GM19043 (cell line): ENCODE measurements around the gene MS4A18.
"Not testable (repeated sequence)": the region's sequence is repeated elsewhere in the genome, so short reads cannot be mapped to it uniquely, and the experiment has no call there.

Source experiments
- ATAC-seq: cut with Tn5 transposase; IDR thresholded peaks from one replicate; pipeline ENCODE4 v1.9.1; 2021; ENCODE audit warnings: low read depth; ENCODE audit not compliant: unreplicated experiment

The MS4A18 gene

DNA sequence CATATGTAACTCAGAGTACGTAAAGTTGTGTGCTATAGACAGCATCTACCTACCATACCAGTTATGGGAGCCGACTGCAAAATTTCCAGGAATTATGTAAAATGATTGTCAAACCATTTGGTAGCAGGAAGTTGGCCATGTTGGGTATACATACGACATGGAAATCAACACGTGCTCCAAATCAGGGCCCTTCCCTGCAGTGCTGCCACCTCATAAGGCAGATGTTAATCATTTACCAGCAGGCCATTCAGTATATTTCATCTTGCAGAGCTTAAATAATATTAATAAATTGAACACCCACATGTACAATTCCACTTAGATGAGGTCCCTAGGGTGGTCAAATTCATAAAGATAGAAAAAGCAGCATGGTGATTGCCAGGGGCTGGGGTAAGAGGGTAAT lies 9.8 kb downstream of the MS4A18 start:
- no peak for ATAC-seq

DNA sequence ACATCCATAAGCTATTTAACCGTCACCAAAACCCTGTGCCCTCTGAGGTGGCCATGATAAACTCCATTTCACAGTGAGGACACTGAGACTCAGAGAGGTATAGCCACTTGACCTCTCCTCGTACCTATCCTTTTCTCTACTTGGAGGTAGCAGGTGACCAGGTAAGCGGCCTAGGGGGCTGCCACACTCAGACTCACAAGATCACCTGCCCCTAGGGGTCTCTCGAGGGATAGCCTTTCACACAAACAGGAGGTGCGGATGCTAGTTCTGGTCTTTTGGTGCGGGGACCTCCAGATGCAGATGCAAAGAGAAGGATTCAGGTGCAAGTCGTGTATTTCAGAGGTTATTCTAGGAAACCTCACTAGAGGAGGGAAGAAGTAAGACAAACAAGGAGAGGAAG lies 14.6 kb downstream of the MS4A18 start:
- no peak for ATAC-seq

DNA sequence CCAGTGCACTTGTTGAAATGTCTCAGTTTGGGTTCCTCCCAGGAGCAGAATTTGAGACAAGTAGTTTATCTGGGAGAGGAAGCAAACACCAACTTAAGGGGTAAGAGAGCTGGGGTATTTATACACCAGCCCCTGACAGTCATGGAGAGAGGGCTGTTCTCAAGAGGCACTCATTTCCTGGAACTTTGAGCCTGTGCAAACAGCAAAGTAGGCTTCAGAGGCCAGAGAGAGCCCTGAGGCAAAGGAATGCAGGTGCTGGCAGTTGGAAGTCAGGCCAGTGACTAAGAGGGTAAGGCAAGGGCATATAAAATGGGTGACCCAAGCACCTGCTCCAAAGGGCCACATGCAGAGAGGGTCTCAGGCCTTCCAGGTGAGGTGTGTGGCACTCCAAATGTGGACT lies 16.1 kb downstream of the MS4A18 start:
- ATAC-seq, result no peak

DNA sequence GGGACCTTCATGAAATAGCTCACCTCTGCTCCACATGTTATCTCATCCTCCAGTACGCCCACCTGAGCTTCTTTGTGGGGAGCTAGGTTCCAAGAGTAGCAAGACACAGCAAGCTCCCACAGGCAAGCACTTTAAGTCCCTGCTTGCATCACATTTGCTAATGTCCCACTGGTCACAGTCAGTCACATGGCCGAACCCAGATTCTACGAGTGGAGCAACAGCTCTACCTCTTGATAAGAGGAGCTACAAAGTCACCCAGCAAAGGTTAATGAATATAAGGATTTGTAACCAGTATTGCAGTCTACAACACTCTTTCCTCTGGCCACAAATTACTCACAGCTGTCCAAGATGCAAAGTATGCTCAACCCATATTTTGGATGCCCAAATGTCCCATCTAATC lies 16.9 kb downstream of the MS4A18 start:
- ATAC-seq, result no peak

DNA sequence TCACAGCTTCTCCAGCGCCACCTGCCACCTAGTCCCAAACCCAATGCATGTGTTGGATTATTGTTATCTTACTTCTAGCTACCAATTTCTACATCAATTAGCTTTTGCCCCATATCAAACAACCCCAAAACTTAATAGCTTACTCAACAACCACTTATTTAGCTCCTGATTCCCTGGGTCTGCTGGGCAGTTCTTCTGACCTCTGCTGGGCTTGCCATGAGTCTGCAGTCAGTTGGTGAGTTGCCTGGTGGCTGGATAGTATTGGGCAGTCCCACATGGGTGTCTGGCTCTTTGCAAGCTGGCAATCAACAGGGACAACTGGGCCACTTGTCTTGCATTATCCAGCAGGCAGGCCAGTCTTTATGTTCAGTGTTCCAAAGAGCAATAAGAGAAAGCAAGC lies 18.5 kb downstream of the MS4A18 start:
- ATAC-seq, result no peak

DNA sequence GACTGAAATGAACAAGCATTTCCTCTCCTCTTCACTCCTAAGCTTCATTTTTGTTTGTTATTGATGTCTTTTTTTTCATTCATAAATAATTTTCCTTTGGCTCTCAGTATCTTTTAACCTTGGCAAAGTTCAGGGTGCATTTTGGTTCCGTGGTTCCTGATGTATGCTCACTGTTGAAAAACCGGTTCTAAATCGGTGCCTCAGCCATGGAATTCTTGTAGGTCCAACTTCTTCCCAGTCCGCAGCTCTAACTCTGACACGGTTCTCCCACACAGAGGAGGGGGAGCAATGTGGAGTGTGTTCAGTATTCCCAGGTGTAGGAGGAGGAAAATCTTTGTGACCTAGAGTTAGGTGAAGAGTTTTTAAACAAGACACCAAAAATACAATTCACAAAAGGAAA lies 19.6 kb downstream of the MS4A18 start:
- ATAC-seq, result no peak

DNA sequence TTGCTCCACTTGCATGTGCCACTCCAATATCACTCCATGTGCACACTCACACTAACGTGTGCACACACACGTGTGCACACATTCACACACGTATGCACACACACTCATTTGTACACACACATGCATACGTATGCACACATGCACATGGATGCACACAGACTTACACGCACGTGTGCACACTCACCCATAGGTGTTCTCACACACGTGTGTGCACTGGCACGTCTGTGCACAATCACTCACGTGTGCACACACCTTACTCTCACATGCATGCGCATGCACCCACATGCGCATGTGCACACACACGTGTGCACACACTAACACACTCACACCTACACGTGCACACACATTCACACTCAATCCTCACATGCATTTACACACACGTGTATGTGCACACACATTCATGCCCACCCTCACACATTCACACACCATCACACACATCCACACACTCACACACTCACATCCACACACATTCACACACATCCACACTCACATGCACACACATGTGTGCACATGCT lies 22.9 kb downstream of the MS4A18 start:
- no peak for ATAC-seq

DNA sequence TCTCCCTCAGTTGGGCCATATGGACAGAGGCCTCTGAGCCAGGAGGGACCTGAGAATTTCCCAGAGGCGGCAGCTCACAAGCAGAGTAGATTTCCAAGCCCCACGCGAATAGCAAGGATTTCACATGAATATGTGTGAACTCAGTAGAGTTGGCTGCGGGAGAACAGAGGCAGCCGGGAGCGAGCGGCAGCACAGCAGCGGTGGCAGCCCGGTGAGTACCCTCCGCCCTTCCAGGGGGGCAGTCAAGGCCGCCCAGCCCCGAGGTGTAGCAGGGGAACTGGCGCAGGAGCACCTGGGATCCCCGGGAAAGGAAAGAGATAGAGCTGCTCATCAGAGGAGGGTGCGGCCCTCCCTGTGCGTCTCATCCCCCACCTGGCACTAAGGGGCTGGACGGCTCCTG lies 23.7 kb downstream of the MS4A18 start:
- no peak for ATAC-seq

DNA sequence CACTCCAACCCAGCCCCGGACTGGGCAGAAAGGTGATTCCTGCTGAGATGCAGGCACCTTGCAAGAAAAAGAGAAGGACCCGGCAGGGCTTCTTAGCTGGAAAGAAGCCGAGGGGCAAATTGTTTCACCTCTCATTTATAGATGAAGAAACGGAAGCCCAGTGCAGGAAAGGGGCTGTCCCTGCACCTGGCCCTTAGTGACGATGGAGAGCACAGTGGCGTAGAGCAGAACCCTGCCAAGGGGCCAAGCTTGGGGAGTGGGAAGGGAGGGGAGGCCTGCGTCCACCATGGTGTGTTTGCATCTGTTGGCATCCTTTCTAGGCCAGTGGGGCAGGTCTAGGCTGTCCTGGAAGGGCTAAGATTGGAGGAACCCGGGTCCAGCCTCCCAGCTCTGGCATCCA lies 24.3 kb downstream of the MS4A18 start:
- no peak for ATAC-seq

DNA sequence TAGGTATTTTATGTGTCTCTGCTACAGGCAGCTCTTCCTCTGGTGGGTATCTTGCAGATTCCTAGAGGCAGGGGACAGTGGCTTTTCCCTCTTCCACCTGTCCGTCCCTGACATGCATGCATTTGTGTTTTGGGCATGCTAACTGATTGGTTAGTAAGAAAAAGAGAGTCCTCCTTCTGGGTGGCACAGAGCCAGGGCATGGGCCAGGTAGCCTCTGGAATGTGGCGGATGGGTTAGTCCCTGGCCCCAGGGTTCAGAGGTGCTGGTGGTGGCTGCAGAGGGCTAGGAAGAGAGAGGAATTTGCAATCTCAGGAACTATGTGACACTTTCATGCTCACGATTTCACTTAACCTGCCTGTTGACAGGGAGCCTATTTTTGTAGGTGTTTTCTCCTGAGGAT lies 26.4 kb downstream of the MS4A18 start:
- no peak for ATAC-seq

DNA sequence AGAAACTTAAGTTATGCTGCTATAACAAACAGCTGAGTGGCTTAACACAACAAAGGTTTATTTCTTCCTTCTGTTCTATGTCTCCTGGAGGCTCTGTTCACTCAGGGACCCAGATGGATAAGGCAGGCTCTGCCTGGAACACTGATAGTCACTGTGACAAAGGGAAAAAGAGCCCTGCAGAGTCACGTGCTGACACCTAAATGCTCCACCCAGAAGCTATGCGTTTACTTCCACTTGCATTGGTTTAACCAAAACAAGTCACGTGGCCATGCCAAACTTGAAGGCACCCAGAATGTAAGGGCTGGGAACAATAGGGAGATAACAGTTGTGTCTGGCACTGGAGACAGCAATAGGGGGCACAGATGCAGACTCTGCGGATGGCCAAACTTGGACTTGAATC lies 28.8 kb downstream of the MS4A18 start:
- ATAC-seq, result no peak

DNA sequence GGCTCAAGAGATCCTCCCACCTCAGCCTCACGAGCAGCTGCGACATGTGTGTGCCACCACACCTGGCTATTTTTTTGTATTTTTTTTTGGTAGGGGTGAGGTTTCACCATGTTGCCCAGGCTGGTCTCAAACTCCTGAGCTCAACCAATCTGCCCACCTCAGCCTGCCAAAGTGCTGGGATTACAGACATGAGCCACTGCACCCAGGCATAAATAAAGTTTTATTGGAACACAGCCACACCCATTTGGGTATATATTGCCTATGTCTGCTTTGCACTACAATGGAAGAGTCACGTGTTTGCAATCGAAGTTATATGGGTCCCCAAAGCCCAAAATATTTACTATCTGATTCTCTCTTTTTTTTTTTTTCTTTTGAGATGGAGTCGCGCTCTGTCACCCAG lies 30.4 kb downstream of the MS4A18 start:
- no peak for ATAC-seq

DNA sequence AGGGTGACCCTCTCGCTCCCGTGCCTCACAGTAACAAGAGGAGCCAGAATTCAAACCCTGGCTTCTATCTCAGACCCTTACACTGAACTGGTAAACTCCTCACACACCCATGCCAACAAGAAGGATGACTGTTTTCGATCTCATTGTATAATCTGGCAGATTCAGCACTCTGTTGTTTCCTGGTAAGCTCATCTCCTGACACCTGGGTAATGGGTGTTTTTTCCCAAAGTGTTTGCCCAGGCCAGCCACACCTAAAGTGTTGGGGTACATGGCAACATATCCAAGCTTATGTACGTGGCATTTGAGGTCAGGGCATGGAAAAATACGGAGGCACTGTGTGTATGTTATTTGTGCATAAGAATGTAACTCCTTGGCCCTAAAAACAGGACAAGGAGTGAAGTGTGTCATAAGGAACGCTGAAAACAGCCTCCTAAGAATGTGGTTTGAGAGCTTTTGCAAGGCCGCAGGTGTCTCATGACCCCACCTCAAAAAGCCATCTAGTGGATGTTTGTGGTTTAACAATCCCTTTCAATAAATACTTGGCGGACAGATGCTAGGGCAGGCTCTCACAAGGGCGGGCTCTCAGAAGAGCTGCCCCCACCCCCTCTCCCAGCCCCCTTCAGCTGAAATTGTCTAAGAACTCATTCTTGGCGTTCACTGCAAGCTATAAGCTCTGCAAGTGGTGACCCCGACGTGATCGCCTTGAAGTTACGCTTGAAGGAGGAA lies 31.9 kb downstream of the MS4A18 start, which contains the start of gene MS4A15:
Gene MS4A15, plus strand, starts transcription at position 561 of the 726 bp plus-strand sequence. CDS start 6,867 bp downstream, outside the sequence.
- no peak for ATAC-seq

DNA sequence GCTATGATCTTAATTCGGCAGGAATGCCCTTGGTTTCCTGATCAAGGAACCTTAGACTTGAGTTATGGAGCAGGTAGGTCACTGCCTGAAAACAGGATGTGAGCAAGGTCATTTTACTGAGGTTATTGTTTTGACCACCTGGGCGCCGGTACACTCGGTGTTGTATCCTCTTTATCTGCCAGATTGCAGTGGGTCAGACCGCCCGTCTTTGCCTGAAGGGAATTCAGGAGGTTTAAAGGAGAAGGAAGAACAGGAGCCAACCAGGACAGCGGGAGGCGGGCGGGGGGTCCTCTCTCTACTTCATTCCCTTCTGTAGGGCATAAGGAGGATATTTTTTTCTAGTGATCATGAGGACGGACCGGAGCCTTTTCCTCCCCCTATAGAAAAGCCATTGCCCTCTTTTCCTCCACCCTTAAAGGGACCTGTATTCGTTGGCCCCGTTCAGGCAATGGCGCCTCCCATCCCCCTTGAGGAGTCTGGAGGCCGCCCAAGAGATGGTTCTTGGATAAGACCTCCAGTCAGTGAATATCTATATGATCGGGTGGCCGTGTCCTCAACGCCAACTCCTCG lies 32.8 kb downstream of the MS4A18 start:
- no peak for ATAC-seq

DNA sequence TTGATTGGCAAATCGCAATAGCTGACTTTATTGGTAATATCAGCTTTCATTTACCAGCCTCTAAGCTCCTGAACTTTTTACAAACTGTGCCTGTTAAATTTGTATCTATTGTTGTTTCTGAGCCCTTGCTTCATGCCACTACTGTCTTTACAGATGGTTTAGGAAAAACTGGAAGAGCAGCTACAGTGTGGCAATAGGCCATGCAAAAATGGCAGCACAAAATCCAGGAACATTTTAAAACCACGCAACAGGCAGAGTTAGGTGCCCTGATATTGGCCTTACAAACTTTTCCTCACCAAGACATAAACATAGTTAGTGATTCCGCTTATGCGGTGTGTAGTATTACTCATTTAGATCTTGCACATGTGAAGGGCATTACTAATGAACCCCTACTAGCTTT lies 34.2 kb downstream of the MS4A18 start:
- ATAC-seq, result not testable (repeated sequence)

DNA sequence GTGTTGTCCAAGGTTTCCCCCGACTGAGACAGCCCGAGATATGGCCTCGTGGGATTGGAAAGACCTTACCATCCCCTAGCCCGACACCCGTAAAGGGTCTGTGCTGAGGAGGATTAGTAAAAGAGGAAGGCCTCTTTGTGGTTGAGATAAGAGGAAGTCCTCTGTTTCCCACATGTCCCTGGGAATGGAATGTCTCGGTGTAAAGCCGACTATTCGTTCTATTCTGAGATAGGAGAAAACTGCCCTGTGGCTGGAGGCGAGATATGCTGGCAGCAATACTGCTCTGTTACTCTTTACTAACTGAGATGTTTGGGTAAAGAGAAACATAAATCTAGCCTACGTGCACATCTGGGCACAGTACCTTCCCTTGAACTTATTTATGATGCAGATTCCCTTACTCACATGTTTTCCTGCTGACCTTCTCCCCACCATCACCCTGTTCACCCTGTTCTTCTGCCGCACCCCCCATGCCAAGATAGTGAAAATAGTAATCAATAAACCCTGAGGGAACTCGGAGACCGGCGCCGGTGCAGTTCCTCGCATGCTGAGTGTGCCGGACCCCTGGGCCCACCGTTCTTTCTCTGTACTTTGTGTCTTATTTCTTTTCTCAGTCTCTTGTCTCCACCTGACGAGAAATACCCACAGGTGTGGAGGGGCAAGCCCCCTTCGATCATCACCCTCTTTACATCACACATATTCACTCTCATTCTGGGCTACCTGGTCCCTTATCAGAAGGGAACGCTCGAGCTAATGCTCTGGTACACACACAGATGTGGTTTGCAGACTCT lies 35.1 kb downstream of the MS4A18 start:
- ATAC-seq, result not testable (repeated sequence)

DNA sequence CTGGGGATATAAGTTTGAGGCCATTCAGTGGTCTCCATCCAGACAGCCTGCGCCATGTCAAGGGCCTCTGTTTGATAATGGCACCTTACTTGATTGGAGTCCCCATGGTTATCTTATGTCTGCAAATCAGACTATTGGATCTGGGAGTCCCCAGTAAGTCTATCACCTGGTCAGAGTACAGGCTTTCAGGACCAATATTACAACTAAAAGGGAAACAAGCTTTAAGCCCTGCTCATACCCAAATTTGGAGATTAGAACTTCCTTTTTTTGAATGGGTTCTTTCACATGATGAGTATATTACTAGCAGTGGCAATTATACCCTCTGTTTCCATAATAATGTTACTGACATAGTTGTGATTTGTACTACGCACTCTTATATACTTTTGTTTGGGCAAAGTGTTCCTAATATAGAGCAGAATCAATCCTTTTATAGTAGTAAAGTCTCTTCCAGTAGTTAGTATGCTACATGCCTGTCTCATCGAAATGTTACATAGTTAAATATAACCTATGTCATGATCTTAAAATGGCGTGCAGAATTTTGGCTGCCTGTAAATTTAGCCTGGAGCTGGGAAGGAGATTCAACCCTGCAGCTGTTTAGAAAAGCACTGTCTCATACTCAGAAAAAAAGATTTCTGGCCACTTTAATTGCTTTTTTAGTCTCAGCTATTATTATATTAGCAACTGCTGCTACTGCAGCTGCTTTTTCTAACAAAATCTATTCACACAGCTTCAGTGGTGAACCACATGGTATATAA lies 37.1 kb downstream of the MS4A18 start:
- ATAC-seq, result no peak

DNA sequence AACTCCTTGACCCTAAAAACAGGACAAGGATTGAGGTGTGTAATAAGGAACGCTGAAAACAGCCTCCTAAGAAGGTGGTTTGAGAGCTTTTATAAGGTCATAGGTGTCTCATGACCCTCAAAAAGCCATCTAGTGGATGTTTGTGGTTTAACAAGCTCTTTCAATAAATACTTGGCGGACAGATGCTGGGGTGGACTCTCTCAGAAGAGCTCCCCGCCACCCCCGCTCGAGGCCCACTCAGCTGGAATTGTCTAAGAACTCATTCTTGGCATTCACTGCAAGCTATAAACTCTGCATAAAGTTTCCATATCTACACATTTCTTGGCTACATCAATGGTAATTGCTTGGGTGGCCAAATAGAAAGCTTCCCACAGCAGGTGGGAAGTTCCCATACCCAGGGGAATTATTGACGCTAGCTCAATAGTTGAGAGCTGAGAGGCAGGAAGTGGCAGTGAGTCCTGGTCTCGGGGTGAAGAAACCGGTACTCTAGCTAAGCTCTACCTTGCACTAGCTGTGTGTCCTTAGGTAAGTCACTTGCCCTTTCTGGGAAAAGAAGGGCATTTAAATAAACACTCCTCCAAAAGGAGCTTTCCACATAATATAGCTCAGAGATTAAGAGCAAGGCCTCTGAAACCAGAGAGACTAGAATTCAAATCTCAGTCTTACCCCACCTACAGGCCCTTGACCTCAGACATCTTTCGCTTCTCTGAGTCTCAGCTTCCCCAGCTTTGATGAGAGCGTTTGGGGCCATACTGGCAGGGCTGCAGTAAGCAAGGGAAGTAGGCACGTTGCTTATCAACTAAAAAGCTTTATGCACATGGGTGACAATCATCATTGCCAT lies 38.6 kb downstream of the MS4A18 start:
- peak; percentile 58 for ATAC-seq

DNA sequence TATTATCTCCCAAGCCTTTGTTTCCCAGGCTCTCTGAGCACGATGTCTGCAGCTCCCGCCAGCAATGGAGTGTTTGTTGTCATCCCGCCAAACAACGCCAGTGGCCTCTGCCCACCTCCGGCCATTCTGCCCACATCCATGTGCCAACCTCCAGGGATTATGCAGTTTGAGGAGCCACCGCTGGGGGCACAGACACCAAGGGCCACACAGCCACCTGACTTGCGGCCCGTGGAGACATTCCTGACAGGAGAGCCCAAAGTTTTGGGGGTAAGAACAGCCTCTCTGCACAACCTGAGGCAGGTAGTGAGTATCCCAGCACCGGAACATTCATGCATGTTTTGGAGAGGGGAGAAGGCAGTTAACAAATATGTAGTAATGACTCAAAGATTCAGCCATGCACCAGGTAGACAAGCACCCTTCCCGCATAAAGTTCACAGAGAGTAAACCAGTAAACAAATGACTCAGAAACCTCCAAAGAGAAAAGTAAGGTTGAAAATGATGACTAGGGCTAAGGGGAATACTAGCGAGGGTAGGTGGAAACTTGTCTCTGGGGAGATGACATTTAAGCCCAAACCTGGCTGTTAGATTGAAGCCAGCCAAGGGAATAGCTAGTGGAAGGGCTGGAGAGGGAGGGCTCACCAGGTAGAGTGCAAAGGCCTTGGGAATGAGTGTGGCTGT lies 39.3 kb downstream of the MS4A18 start:
- ATAC-seq, result no peak
